ENCODE data around the gene KIRREL3. TPM values are rescaled to one million over a fixed set of nuclear protein-coding genes. Genes with fewer than 3 reads are reported as not detected.

KIRREL3 gene
- total RNA-seq = under 0.01 TPM in 2 replicates

DNA sequence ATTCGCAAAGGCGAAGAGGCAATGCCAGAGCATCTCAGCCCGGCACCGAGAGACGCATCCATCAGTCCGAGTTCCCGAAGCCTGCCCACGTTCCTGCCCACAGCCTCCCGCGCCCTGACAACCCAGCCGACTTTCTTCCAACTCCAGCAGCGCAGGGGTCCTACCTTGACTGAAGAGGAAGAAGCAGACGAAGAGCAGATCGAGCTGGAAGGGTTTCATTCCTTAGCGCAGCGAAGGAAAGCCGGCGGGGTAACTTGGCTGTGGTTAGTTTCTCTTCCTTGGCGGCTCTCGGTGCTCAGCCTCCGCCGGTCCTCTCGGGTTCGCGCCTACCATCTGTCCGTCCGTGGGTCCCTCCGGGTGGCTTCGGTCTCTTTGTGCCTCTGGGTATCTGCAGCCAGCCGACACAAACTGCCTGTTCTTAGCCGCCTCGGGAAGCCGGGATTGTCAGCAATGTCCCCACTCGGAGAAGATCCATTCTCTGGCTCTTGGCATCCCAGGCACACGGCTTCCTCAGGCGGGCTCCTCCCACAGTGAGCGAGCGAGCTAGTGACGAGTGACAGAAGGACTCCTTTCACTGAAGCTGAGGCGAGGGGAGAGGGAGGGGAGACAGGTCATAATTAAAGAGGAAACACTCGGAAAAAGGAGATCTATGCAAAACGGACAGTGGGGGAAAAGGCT, at the start of gene KIRREL3:
Gene KIRREL3, minus strand, starts transcription at position 480 of the 678 bp plus-strand sequence.

Small RNA genes lying within 50 kb of the gene (small RNA-seq; reads per million reads assigned to genes)
- gene AP001318.3 (not detected), gene MIR3167 (not detected)

Data from subcutaneous preadipocyte (primary cell).